Measurements from ENCODE around the gene XPO5.
A peak's percentile ranks its signal among the peaks of the same experiment; 100 is the strongest.
"Not testable (repeated sequence)": the region's sequence is repeated elsewhere in the genome, so short reads cannot be mapped to it uniquely, and the experiment has no call there.

The XPO5 gene

DNA sequence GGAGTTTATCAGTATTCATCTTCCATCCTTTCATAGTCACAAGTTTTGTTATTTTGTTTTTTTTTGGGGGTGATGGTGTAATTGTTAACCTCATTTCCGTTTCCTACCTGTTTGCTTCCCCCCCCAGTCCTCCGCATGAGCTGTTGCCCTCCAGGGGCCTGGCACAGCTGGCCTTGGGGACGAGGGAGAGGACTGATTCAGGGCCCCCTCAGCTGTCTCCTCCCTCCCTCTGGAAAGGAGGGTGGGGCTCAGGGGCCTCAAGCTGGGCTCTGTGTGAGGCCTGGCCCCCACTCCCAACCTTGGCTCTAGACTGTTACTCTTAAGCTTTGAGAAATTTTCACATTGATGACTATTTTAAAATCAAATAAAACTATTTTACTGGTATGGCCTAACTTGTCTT is 69.7 kb downstream of the XPO5 start:
- H3K9me3 ChIP-seq = no peaks in the 10 kb centered on the region
- no peaks in the 10 kb centered on the region for H3K27me3 ChIP-seq (ENCODE audit: low read depth)
- DNase-seq (ENCODE audit: low spot score in 2 of 2) = no peak
- peaks cover 6% of the 10 kb centered on the region; the same call in 1 of the 2 replicates for H3K4me1 ChIP-seq
- no peak overlapping the region for H3K4me3 ChIP-seq
- in situ Hi-C loops (cut with MboI; ENCODE audit: low sequenced_read_pairs) = loop anchor here (5.0 to 10.0 kb wide), 2 partner anchors 151 to 244 kb away; no protein-coding TSS in a partner anchor
- peaks cover 31% of the 10 kb centered on the region for H3K36me3 ChIP-seq (replicated peaks)

DNA sequence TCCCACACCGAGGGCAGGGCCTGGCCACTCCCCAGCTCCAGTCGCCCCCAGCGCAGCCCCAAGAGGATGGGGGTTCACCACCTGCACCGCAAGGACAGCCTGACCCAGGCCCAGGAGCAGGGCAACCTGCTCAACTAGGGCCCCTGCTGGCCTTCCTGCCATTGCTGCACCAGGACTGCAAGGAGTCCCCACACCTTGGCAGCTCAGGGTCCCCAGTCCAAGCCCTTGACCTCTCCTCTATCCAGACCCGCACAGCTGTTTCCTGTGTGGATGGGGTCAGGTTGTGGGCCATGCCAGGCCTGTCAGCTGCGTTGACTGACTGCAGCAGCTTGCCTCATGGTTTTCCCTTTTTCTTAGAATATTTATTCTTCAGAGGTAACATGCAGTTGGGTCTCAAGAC is 70.1 kb downstream of the XPO5 start:
- DNase-seq (ENCODE audit: low spot score in 2 of 2) = no peak
- in situ Hi-C loops (cut with MboI; ENCODE audit: low sequenced_read_pairs) = loop anchor here (5.0 to 10.0 kb wide), 2 partner anchors 151 to 243 kb away; no protein-coding TSS in a partner anchor
- H3K4me3 ChIP-seq = no peak overlapping the region
- no peaks in the 10 kb centered on the region for H3K9me3 ChIP-seq
- peaks cover 6% of the 10 kb centered on the region; the same call in 1 of the 2 replicates for H3K4me1 ChIP-seq
- peaks cover 31% of the 10 kb centered on the region for H3K36me3 ChIP-seq (replicated peaks)
- H3K27me3 ChIP-seq (ENCODE audit: low read depth) = no peaks in the 10 kb centered on the region

DNA sequence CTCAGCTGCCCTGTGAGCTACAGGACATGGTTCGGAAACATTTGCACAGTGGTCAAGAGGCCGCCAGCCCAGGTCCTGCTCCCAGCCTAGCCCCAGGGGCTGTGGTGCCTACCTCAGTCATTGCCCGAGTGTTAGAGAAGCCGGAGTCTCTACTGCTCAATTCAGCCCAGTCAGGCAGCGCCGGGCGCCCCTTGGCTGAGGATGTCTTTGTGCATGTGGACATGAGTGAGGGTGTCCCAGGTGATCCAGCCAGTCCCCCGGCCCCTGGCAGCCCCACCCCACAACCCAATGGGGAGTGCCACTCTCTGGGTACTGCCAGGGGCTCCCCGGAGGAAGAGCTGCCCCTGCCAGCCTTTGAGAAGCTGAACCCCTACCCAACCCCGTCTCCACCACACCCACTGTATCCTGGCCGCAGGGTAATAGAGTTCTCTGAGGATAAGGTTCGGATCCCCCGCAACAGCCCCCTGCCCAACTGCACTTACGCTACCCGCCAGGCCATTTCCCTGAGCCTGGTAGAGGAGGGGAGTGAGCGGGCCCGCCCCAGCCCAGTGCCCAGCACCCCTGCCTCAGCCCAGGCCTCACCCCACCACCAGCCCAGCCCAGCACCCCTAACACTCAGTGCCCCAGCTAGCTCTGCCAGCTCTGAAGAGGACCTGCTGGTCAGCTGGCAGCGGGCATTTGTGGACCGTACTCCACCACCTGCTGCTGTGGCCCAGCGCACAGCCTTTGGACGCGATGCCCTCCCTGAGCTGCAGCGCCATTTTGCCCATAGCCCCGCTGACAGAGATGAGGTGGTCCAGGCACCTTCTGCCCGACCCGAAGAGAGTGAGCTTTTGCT is 70.9 kb downstream of the XPO5 start:
- peaks cover 37% of the 10 kb centered on the region for H3K36me3 ChIP-seq (replicated peaks)
- no peak for DNase-seq (ENCODE audit: low spot score in 2 of 2)
- in situ Hi-C loops (cut with MboI; ENCODE audit: low sequenced_read_pairs) = loop anchor here (5.0 to 10.0 kb wide), 2 partner anchors 150 to 243 kb away; no protein-coding TSS in a partner anchor

DNA sequence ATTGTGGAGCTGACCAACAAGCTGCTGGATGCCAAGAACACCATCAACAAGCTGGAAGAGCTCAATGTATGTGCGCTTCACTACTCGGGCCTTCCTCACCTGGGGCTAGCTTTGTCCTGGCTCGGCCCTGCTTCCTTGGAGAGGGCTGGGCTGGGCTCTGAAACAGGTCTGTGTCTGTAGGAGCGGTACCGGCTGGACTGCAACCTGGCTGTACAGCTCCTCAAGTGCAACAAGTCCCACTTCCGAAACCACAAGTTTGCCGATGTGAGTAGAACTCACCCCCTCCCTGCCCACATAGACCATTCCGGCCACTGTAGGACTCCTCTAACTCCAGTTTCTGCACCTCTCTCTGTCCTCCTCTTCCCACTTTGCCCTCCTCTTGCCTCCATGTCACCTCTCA is 72.4 kb downstream of the XPO5 start:
- no peaks in the 10 kb centered on the region for H3K27me3 ChIP-seq (ENCODE audit: low read depth)

More for the DNA sequence above, 70.9 kb downstream of the XPO5 start:
- Histone ChIP-seq H3K4me3 (no peak overlapping the region), H3K27me3 (ENCODE audit: low read depth) (no peaks in the 10 kb centered on the region), H3K4me1 (0 out of 2 replicates have a peak, but pooled peaks cover 2% of the 10 kb centered on the region), H3K9me3 (no peaks in the 10 kb centered on the region)

DNA sequence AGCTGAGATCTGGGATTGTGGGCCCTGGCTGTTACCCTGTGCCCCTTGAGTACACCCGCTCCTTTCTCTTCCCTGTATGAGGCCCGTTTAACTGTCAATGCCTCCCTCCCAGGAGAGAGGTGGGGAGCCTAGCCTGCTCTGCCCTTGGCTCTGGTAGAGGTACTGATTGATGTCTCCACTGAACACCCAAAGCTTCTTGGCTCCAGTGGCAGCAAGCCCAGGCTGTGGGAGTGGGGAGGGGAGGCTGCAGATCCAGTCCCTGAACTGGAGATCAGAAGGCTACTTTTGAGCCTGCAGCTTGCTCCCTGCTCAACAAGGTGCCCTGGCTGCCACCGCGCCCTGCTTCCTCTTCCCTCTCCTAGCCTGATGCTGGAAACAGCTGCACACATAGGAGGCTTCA is 73.2 kb downstream of the XPO5 start:
- no peaks in the 10 kb centered on the region for H3K27me3 ChIP-seq (ENCODE audit: low read depth)
- no peaks in the 10 kb centered on the region for H3K9me3 ChIP-seq
- no peak for DNase-seq (ENCODE audit: low spot score in 2 of 2)
- no peaks in the 10 kb centered on the region for H3K4me1 ChIP-seq
- in situ Hi-C loops (cut with MboI; ENCODE audit: low sequenced_read_pairs) = loop anchor here (10.0 kb wide), 1 partner anchor 148 kb away; no protein-coding TSS in a partner anchor
- H3K4me3 ChIP-seq = no peak overlapping the region
- H3K36me3 ChIP-seq (replicated peaks) = peaks cover 53% of the 10 kb centered on the region

More for the DNA sequence above, 72.4 kb downstream of the XPO5 start:
- no peaks in the 10 kb centered on the region for H3K4me1 ChIP-seq
- no peaks in the 10 kb centered on the region for H3K9me3 ChIP-seq
- no peak overlapping the region for H3K4me3 ChIP-seq
- in situ Hi-C loops (cut with MboI; ENCODE audit: low sequenced_read_pairs) = loop anchor here (10.0 kb wide), 1 partner anchor 149 kb away; no protein-coding TSS in a partner anchor
- H3K36me3 ChIP-seq (replicated peaks) = peaks cover 49% of the 10 kb centered on the region
- no peak for DNase-seq (ENCODE audit: low spot score in 2 of 2)

DNA sequence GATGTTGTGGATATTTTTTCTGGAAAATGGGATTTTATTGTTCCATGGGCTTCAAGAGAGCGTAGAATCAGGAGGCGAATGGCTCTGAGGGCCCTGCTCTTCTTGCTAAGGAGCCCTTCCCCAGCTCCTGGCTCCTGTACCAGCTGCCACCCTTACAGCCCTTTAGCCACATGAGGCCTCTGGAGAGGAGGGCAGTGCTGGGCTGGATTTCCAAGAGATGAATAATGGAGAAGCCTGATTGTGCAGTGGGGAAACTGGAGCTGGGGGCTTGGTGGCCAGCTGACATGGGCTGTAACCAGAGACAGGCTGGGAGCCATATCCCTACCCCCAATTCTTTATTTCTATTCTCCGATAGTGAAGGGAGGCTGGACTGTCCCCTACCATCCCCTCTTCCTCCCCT is 74.9 kb downstream of the XPO5 start:
- no peaks in the 10 kb centered on the region for H3K4me1 ChIP-seq
- no peak overlapping the region for H3K4me3 ChIP-seq
- H3K36me3 ChIP-seq (replicated peaks) = peaks cover 52% of the 10 kb centered on the region
- in situ Hi-C loops (cut with MboI; ENCODE audit: low sequenced_read_pairs) = loop anchor here (10.0 kb wide), 1 partner anchor 146 kb away; no protein-coding TSS in a partner anchor
- no peaks in the 10 kb centered on the region for H3K27me3 ChIP-seq (ENCODE audit: low read depth)
- no peak for DNase-seq (ENCODE audit: low spot score in 2 of 2)
- H3K9me3 ChIP-seq = no peaks in the 10 kb centered on the region

DNA sequence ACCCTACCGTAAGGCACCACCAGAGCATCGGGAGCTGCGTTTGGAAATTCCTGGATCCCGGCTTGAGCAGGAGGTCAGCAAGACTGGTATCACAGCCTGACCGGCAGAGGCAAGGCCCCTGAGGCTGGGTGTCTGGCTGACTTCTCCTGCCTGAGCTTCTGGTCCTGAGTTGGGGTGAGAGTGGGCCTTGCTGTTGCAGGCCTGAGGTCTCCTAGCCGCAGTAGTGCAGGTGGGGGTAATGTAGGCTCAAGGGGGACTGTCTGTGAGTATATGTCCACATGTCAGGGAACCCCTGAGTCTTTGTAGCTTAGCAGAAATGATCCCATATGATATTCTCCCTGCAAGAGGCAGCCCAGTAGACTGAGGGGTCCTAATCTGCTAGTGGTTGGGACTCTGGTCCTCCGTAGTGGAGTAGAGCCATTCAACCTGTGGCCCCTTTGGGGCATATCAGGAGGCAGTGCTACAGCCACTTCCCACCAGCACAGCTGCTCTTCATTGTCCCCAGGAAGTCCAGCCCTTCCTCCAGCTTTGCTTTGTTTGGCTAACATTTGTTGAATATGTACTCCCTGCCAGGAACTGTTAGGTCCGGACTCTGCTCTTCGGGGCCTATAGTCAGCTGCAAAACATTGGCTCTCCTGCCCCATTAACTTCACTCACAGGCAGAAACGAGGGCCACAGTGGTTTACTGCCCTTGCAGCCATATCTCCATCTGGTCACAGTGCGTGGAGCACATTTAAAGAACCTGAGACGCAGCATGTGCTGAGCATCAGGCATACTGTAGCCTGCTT is 76.6 kb downstream of the XPO5 start:
- H3K36me3 ChIP-seq (replicated peaks) = peaks cover 47% of the 10 kb centered on the region
- in situ Hi-C loops (cut with MboI; ENCODE audit: low sequenced_read_pairs) = no loop called here
- no peaks in the 10 kb centered on the region for H3K4me1 ChIP-seq

DNA sequence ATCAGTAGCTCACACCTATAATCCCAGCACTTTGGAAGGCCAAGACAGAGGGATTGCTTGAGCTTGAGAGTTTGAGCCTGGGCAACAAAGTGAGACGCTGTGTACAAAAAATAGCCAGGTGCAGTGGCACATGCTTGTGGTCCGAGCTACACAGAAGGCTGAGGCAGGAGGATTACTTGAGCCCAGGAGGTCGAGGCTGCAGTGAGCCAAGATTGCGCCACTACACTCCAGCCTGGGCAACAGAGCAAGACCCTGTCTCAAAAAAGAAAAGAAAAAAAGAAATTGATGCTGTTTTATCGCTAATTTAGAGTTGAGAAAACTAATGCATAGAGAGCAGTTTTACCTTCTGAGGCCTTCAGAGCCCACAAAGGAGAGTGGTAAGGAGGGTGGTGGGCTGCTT is 77.5 kb downstream of the XPO5 start:
- H3K4me1 ChIP-seq; DNase-seq (ENCODE audit: low spot score in 2 of 2); H3K27me3 ChIP-seq (ENCODE audit: low read depth); in situ Hi-C loops (cut with MboI; ENCODE audit: low sequenced_read_pairs); H3K9me3 ChIP-seq; H3K4me3 ChIP-seq: not testable (repeated sequence)
- peaks cover 42% of the 10 kb centered on the region for H3K36me3 ChIP-seq (replicated peaks)

More for the DNA sequence above, 76.6 kb downstream of the XPO5 start:
- H3K4me3 ChIP-seq = no peak overlapping the region
- no peak for DNase-seq (ENCODE audit: low spot score in 2 of 2)
- no peaks in the 10 kb centered on the region for H3K27me3 ChIP-seq (ENCODE audit: low read depth)
- no peaks in the 10 kb centered on the region for H3K9me3 ChIP-seq

DNA sequence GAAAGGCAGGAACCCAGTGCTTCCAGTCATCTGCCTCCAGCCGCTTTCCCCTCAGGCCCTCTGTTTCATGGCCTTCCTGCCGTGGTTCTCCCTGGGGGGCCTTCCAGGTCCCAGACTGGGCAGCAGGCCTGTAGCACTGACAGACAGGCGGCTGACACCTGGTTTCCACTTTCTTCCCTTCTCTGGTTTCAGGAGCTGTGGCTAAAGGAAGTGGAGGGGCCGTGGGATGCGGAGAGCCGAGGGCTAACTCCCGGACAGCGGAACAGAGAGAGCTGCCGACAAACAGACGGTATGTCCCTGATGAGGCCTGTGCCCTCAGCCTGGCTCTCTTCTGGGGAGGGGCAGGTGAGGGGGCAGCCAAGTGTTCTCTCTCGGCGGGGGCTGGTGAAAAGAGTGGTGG is 78.1 kb downstream of the XPO5 start:
- H3K9me3 ChIP-seq = no peaks in the 10 kb centered on the region
- in situ Hi-C loops (cut with MboI; ENCODE audit: low sequenced_read_pairs) = no loop called here
- DNase-seq (ENCODE audit: low spot score in 2 of 2) = no peak
- H3K36me3 ChIP-seq (replicated peaks) = peaks cover 38% of the 10 kb centered on the region
- H3K4me1 ChIP-seq = no peaks in the 10 kb centered on the region
- no peaks in the 10 kb centered on the region for H3K27me3 ChIP-seq (ENCODE audit: low read depth)
- H3K4me3 ChIP-seq = no peak overlapping the region

DNA sequence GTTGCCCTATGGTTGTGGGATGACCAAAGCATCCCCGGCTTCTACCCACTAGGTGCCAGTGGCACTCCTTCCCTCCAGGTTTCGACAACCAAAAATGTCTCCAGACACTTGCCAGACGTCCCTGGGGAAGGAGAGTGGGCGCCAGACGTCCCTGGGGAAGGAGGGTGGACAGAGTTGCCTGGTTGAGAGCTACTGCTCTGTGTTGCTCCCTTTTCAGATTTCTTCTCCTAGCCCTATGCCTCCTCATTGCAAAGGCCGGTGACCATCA is 78.8 kb downstream of the XPO5 start:
- H3K4me3 ChIP-seq = no peak overlapping the region
- in situ Hi-C loops (cut with MboI; ENCODE audit: low sequenced_read_pairs) = no loop called here
- H3K36me3 ChIP-seq (replicated peaks) = peaks cover 33% of the 10 kb centered on the region
- DNase-seq (ENCODE audit: low spot score in 2 of 2) = no peak
- H3K9me3 ChIP-seq = no peaks in the 10 kb centered on the region
- no peaks in the 10 kb centered on the region for H3K4me1 ChIP-seq
- no peaks in the 10 kb centered on the region for H3K27me3 ChIP-seq (ENCODE audit: low read depth)

DNA sequence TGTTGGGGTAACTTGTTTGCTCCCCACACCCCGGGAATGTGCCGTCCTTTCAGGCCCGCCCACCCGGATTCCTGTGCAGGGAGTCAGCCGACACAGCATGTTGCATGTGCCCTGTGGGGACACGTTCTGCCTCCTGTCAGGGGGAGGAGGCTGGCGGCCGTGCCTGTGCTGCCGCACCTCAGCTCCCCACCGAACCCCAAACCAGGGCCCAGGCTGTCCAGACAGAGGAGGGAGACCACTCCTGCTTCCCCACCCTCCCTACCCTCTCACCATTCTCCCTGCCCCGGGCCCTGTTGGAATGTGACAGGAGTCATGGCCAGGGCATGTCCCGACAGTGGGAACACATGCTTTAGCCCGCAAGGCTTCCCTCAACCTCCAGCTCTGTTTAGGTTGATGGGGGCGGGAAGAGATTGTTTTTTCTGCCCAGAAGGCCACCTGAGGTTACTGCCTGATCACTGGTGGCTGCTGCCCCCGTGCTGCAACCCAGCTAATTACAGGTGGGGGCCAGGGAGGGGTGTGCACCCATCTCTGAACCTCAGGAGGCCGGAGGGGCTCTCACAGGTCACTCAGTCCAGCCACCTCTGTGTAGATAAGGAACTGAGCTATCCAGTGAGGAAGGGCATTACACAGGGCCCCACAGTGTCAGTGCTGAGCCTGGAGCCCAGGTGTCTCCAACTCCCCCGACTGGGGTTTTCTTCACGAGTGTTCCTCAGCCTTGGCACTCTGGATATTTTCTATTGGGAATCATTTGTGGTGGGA is 79.3 kb downstream of the XPO5 start:
- in situ Hi-C loops (cut with MboI; ENCODE audit: low sequenced_read_pairs) = no loop called here
- peak in 1 of 2 experiments; percentile 35 for DNase-seq (ENCODE audit: low spot score in 2 of 2)

DNA sequence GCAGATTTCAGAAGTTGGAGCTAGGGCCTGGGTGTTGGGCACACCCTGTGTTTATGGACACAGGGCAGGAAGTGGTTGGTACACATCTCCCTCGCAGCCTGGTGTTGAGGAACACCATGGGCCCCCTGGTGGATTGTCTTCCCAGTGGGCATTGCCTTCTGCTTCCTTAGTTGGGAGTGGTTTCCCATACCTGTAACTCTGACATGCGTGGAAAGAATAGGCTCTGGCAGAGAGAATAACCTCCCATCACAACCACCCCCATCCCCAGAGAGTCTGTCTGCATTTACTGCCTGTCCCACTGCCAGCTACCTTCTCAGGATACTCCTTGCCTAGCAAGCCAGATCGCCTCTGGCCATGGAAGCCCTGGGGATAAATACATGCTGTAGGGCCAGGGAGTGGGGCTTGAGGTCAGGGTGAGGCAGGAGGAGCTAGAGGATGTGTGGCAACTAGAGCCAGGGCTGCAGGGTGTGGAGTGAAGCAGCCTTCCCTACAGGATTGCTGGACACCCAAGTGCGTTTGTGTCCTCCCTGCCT is 80.4 kb downstream of the XPO5 start:
- Histone ChIP-seq H3K36me3 (replicated peaks) (peaks cover 23% of the 10 kb centered on the region), H3K4me3 (no peak overlapping the region), H3K27me3 (ENCODE audit: low read depth) (no peaks in the 10 kb centered on the region), H3K4me1 (no peaks in the 10 kb centered on the region), H3K9me3 (no peaks in the 10 kb centered on the region)
- DNase-seq (ENCODE audit: low spot score in 2 of 2) = no peak
- in situ Hi-C loops (cut with MboI; ENCODE audit: low sequenced_read_pairs) = no loop called here

More for the DNA sequence above, 79.3 kb downstream of the XPO5 start:
- no peaks in the 10 kb centered on the region for H3K27me3 ChIP-seq (ENCODE audit: low read depth)
- H3K9me3 ChIP-seq = no peaks in the 10 kb centered on the region
- H3K4me3 ChIP-seq = no peak overlapping the region
- no peaks in the 10 kb centered on the region for H3K4me1 ChIP-seq
- peaks cover 32% of the 10 kb centered on the region for H3K36me3 ChIP-seq (replicated peaks)

DNA sequence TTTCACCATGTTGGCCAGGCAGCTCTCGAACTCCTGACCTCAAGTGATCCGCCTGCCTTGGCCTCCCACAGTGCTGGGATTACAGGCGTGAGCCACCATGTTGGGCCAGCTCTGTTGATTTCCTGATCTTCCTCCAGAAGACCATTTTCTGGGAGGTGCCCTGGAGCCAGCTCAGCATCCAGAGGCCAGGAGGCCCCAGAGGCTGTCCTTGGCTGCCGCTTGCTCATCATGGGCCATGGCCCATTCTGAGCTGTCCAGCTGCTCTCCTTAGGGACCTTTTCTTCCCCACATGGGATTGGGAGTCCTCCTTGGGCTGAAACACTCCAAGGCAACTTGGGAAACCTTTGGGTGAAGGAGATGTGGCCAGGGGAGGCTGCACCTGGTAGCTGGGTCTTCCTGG is 81.1 kb downstream of the XPO5 start:
- in situ Hi-C loops (cut with MboI; ENCODE audit: low sequenced_read_pairs) = no loop called here
- no peak for DNase-seq (ENCODE audit: low spot score in 2 of 2)
- Histone ChIP-seq H3K4me1 (no peaks in the 10 kb centered on the region), H3K27me3 (ENCODE audit: low read depth) (no peaks in the 10 kb centered on the region), H3K4me3 (no peak overlapping the region), H3K9me3 (no peaks in the 10 kb centered on the region), H3K36me3 (replicated peaks) (peaks cover 17% of the 10 kb centered on the region)

Data from HAP-1 (cell line).